Endothelial cell of umbilical vein (primary cell): ENCODE measurements around the gene TMIE. TPM values are rescaled to one million over a fixed set of nuclear protein-coding genes. Genes with fewer than 3 reads are reported as not detected.

ENCODE experiments used
- BruUV-seq: library from RNA; stranded (reverse); fragments of 400-500 nt; replicated peaks from 2 replicates; lab custom pipeline; 2021; lab: Mats Ljungman, UMichigan
- CTCF ChIA-PET: fragments of 300-600, 350-600 bp; sonication (Branson Sonifier 250); formaldehyde crosslinking; loops from one replicate; lab custom pipeline; 2021; ENCODE audit warnings: antibody characterized with exemption, inconsistent platforms; lab: Charles Lee
- POLR2A ChIA-PET: fragments of 300-600, 350-600 bp; sonication (Branson Sonifier 250); formaldehyde crosslinking; loops from one replicate; lab custom pipeline; 2021; ENCODE audit warnings: antibody characterized with exemption, inconsistent platforms; lab: Charles Lee
- DNase-seq: peaks from one replicate; pipeline ENCODE4 v3.0.0-alpha.2; 2011; ENCODE audit warnings: low read depth, low spot score
- FAIRE-seq: peaks from 2 replicates; lab custom pipeline; 2011; peaks lifted over from hg19 to GRCh38; lab: Jason Lieb, UNC
- H2AFZ ChIP-seq: 2 replicates; pipeline ENCODE4 v1.6.0; 2012; ENCODE audit warnings: low read depth, low read length, control low read depth, inconsistent platforms
- H3K27ac ChIP-seq: 2 replicates; pipeline ENCODE4 v1.5.1; 2011; ENCODE audit warnings: low read depth, mild to moderate bottlenecking, control low read depth, low read length, moderate library complexity; ENCODE audit not compliant: insufficient read depth
- H3K27me3 ChIP-seq, 2 experiments: 2 replicates each; pipeline versions ENCODE4 v1.6.0 to v1.6.1; 2011; ENCODE audit warnings: low read length in 2 of 2, mixed read lengths in 1 of 2; ENCODE audit not compliant: control insufficient read depth in 2 of 2, insufficient read depth in 2 of 2
- H3K36me3 ChIP-seq, 2 experiments: 2 replicates in 1 of 2; 3 replicates in 1 of 2; pipeline ENCODE4 v1.5.1; 2011; ENCODE audit warnings: low read length in 2 of 2, mild to moderate bottlenecking in 1 of 2, moderate library complexity in 1 of 2; ENCODE audit not compliant: control insufficient read depth in 2 of 2, insufficient read depth in 2 of 2; ENCODE audit errors: extremely low read depth in 1 of 2
- H3K4me1 ChIP-seq: 3 replicates; pipeline ENCODE4 v1.5.1; 2011; ENCODE audit warnings: mild to moderate bottlenecking, low read length; ENCODE audit not compliant: control insufficient read depth, insufficient read depth; ENCODE audit errors: extremely low read depth
- H3K4me2 ChIP-seq: 2 replicates; pipeline ENCODE4 v1.6.1; 2011; ENCODE audit warnings: low read length, control low read depth, mixed read lengths; ENCODE audit not compliant: insufficient read depth
- H3K4me3 ChIP-seq, 3 experiments: fragments of 200-600 bp in 1 of 3; sonication (generic), shearing (Covaris generic) in 1 of 3; replicated peaks in 1 of 3; 2 replicates each; pipeline ENCODE4 v1.5.1; 2011 to 2016; ENCODE audit warnings: control low read depth in 3 of 3, low read length in 3 of 3, mild to moderate bottlenecking in 2 of 3, inconsistent platforms in 1 of 3, low read depth in 1 of 3, moderate library complexity in 1 of 3; ENCODE audit not compliant: insufficient read depth in 1 of 3
- H3K79me2 ChIP-seq: 2 replicates; pipeline ENCODE4 v1.6.0; 2012; ENCODE audit warnings: low read length, inconsistent platforms; ENCODE audit not compliant: control insufficient read depth, insufficient read depth
- H3K9ac ChIP-seq: replicated peaks from 2 replicates; pipeline ENCODE3; 2011; ENCODE audit warnings: low read length, control low read depth; ENCODE audit not compliant: insufficient read depth; ENCODE audit errors: extremely low read depth
- H3K9me1 ChIP-seq: replicated peaks from 3 replicates; pipeline ENCODE4 v1.6.0; 2011; ENCODE audit warnings: mild to moderate bottlenecking, low read length; ENCODE audit not compliant: control insufficient read depth, insufficient read depth; ENCODE audit errors: extremely low read depth
- H3K9me3 ChIP-seq: replicated peaks from 2 replicates; pipeline ENCODE4 v1.5.1; 2012; ENCODE audit warnings: low read length, inconsistent platforms; ENCODE audit not compliant: control insufficient read depth, insufficient read depth
- H4K20me1 ChIP-seq: replicated peaks from 2 replicates; pipeline ENCODE3; 2011; ENCODE audit warnings: mild to moderate bottlenecking, low read length; ENCODE audit not compliant: control insufficient read depth, insufficient read depth; ENCODE audit errors: extremely low read depth
- EZH2 ChIP-seq: IDR thresholded peaks from 2 replicates; pipeline ENCODE4 v1.6.1; 2012; ENCODE audit warnings: borderline replicate concordance, low read depth, mild to moderate bottlenecking, moderate library complexity, low read length, inconsistent platforms; ENCODE audit not compliant: severe bottlenecking
- FOS ChIP-seq: IDR thresholded peaks from 2 replicates; pipeline ENCODE4 v1.6.1; 2011; ENCODE audit warnings: mild to moderate bottlenecking, low read length, moderate library complexity, borderline replicate concordance; ENCODE audit not compliant: insufficient read depth
- GATA2 ChIP-seq: IDR thresholded peaks from 2 replicates; pipeline ENCODE4 v1.7.0; 2011; ENCODE audit warnings: low read depth, mild to moderate bottlenecking, moderate library complexity, mixed read lengths, low read length; ENCODE audit not compliant: insufficient read length, insufficient read depth
- JUN ChIP-seq: IDR thresholded peaks from 2 replicates; pipeline ENCODE4 v1.6.1; 2011; ENCODE audit warnings: borderline replicate concordance, low read depth; ENCODE audit not compliant: insufficient read length, insufficient read depth
- MYC ChIP-seq: IDR thresholded peaks from one replicate; pipeline ENCODE4 v1.6.1; 2011; ENCODE audit warnings: mild to moderate bottlenecking, low read depth, low read length
- POLR2A ChIP-seq: IDR thresholded peaks from 2 replicates; pipeline ENCODE4 v1.6.1; 2012; ENCODE audit warnings: low read depth, mild to moderate bottlenecking, control low read depth, low read length
- POLR2AphosphoS5 ChIP-seq: IDR thresholded peaks from 2 replicates; pipeline ENCODE4 v1.6.1; 2012; ENCODE audit warnings: low read depth, mild to moderate bottlenecking, control low read depth, low read length, moderate library complexity; ENCODE audit not compliant: insufficient read depth
- dilution Hi-C: fragments of 300-500 bp; cut with MboI; formaldehyde crosslinking; loops from one replicate; pipeline ENCODE4 v1.15.0; 2019; ENCODE audit warnings: low sequenced_read_pairs; ENCODE audit not compliant: extremely low pct_ligation_motif_present
- intact Hi-C: fragments of 100-400 bp; cut with micrococcal nuclease; formaldehyde crosslinking; loops from one replicate; pipeline ENCODE4 v1.10.0; 2022
- polyA plus RNA-seq, 4 experiments: library from polyadenylated mRNA; depleted of rRNA in 3 of 4; stranded (reverse) in 3 of 4; unstranded in 1 of 4; fragments of >200 nt; gene quantifications; 2 replicates each; pipeline versions ENCODE4 v1.2.1 to v1.2.3, GENCODE V29; 2011 to 2012; ENCODE audit warnings: missing spikeins in 1 of 4
- total RNA-seq: library from RNA; stranded (reverse); gene quantifications from 2 replicates; pipeline ENCODE4 v1.2.3, GENCODE V29; 2021
- TF ChIP-seq, protein P1 (sequence below), 2 donors: IDR thresholded peaks; 1 replicate in 1 of 2; 2 replicates in 1 of 2; pipeline ENCODE4 v1.5.1; 2011; ENCODE audit warnings: low read length in 2 of 2, mild to moderate bottlenecking in 2 of 2, moderate library complexity in 2 of 2, control low read depth in 1 of 2, inconsistent platforms in 1 of 2, low read depth in 1 of 2; ENCODE audit not compliant: insufficient read depth in 1 of 2; ENCODE audit errors: extremely low read depth in 1 of 2
- TF ChIP-seq, protein P2 (sequence below): IDR thresholded peaks from 2 replicates; pipeline ENCODE4 v1.6.1; 2011; ENCODE audit not compliant: insufficient read depth, insufficient read length

The TMIE gene
- total and polyA plus RNA-seq, 2 donors (not counting 3 experiments of a cell fraction or from before 2014, with no cell fraction given): 0.15 to 0.27 TPM

DNA sequence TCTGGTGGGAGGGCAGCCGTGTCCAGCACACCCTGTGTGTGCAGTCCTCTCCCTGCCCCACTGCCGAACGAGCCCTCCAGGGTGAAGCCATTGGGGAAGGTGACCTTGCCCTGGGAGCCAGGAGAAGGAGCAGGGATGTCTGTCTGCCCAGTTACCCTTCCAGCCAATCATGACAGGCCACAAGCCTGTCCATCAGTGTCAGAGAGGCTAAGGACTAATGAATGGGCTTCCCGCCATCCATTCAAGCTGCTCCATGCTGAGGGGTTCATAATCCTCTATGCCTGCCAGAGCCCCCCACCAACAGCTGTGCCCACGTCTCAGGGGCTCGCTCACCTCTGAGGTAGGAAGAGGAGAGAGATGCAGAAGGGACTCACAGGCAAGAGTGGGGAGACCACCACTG is 22.9 kb upstream of the TMIE start:
- Histone ChIP-seq H4K20me1 (no peaks in the 10 kb centered on the region), H3K27ac (no peak overlapping the region), H2AFZ (no peak overlapping the region), H3K79me2 (no peaks in the 10 kb centered on the region), H3K9ac (no peak overlapping the region), H3K4me3 (no peak overlapping the region), H3K4me2 (no peak overlapping the region), H3K27me3 (no peaks in the 10 kb centered on the region), H3K9me1 (no peaks in the 10 kb centered on the region), H3K9me3 (no peaks in the 10 kb centered on the region), H3K36me3 (no peaks in the 10 kb centered on the region), H3K4me1 (no peaks in the 10 kb centered on the region)
- TF ChIP-seq JUN (no peak), EZH2 (no peak), FOS (no peak), POLR2AphosphoS5 (no peak), GATA2 (no peak), POLR2A (no peak), MYC (no peak)
- TF ChIP-seq, protein P1, sequence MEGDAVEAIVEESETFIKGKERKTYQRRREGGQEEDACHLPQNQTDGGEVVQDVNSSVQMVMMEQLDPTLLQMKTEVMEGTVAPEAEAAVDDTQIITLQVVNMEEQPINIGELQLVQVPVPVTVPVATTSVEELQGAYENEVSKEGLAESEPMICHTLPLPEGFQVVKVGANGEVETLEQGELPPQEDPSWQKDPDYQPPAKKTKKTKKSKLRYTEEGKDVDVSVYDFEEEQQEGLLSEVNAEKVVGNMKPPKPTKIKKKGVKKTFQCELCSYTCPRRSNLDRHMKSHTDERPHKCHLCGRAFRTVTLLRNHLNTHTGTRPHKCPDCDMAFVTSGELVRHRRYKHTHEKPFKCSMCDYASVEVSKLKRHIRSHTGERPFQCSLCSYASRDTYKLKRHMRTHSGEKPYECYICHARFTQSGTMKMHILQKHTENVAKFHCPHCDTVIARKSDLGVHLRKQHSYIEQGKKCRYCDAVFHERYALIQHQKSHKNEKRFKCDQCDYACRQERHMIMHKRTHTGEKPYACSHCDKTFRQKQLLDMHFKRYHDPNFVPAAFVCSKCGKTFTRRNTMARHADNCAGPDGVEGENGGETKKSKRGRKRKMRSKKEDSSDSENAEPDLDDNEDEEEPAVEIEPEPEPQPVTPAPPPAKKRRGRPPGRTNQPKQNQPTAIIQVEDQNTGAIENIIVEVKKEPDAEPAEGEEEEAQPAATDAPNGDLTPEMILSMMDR (IDR thresholded peaks at IDR 0.05; ENCODE audit: extremely low read depth in 1 of 2, insufficient read depth in 1 of 2, low read depth in 1 of 2, low read length in 2 of 2): no peak
- TF ChIP-seq, protein P2, sequence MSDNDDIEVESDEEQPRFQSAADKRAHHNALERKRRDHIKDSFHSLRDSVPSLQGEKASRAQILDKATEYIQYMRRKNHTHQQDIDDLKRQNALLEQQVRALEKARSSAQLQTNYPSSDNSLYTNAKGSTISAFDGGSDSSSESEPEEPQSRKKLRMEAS: no peak
- no TSS peak for BruUV-seq
- FAIRE-seq (no peak), DNase-seq (no peak)
- intact Hi-C loops: no loop called here
- POLR2A ChIA-PET: no interaction called here
- CTCF ChIA-PET: no interaction called here
- dilution Hi-C loops: no loop called here
